Uterus (tissue), 4 donors: ENCODE data around the gene SLC7A7. TPM values are rescaled to one million over a fixed set of nuclear protein-coding genes. Genes with fewer than 3 reads are reported as not detected.

Experiments
- DNase-seq, 2 donors: peaks; one replicate each; pipeline ENCODE4 v3.0.0-alpha.2; 2019 to 2020
- H3K27ac ChIP-seq, 2 donors: fragments of 200-600 bp; sonication (generic); 1 replicate in 1 of 2; 2 replicates in 1 of 2; pipeline ENCODE4 v1.5.1; 2016 to 2018
- H3K27me3 ChIP-seq, 2 donors: fragments of 200-600 bp; sonication (generic); one replicate each; pipeline ENCODE4 v1.5.1; 2018 to 2019; ENCODE audit warnings: control low read depth in 1 of 2
- H3K36me3 ChIP-seq, 2 donors: fragments of 200-600 bp; sonication (generic); one replicate each; pipeline ENCODE4 v1.5.1; 2019; ENCODE audit warnings: control low read depth in 1 of 2
- H3K4me1 ChIP-seq, 2 donors: fragments of 200-600 bp; sonication (generic); one replicate each; pipeline ENCODE4 v1.5.1; 2018 to 2019; ENCODE audit warnings: control low read depth in 1 of 2
- H3K4me3 ChIP-seq, 2 donors: fragments of 200-600 bp; sonication (generic); 1 replicate in 1 of 2; 2 replicates in 1 of 2; pipeline ENCODE4 v1.5.1; 2018 to 2019; ENCODE audit warnings: mild to moderate bottlenecking in 1 of 2
- H3K9me3 ChIP-seq, 2 donors: fragments of 200-600 bp; sonication (generic); one replicate each; pipeline ENCODE4 v1.5.1; 2019; ENCODE audit warnings: control low read depth in 1 of 2
- CTCF ChIP-seq, 4 experiments: fragments of 200-600 bp in 2 of 4; fragments of 450-650 bp in 2 of 4; sonication (generic) in 2 of 4; IDR thresholded peaks; one replicate each; pipeline ENCODE4 v1.5.1; 2016 to 2019; ENCODE audit warnings: antibody characterized with exemption in 4 of 4, mild to moderate bottlenecking in 2 of 4, moderate library complexity in 1 of 4
- POLR2A ChIP-seq, 2 donors: fragments of 450-650 bp; IDR thresholded peaks; one replicate each; pipeline ENCODE4 v1.6.1; 2016; ENCODE audit warnings: antibody characterized with exemption in 2 of 2, mild to moderate bottlenecking in 1 of 2, moderate library complexity in 1 of 2
- intact Hi-C: fragments of 100-400 bp; cut with DNase I; formaldehyde crosslinking; loops from one replicate; pipeline ENCODE4 v1.15.1; 2023; ENCODE audit warnings: low total_unique reads
- total RNA-seq, 4 donors: library from RNA; depleted of rRNA in 3 of 4; stranded (reverse); fragments of >200 nt in 3 of 4; gene quantifications; one replicate each; pipeline versions ENCODE4 v1.1.0 to v1.2.4, GENCODE V29; 2014 to 2023
- donor health status: DM: yes; HTN: yes; CAD: no.

The SLC7A7 gene
- total RNA-seq, 4 donors from 2014 or later = 2.8 to 15.6 (median 6.8) TPM

GRCh38 chr14:22839159-22839779 is 24.0 kb upstream of the SLC7A7 start:
- Histone ChIP-seq H3K4me3 (peak overlapping the region; percentile 74 to 75), H3K4me1 (peaks cover 0 to 21% of the 10 kb centered on the region in 2 donors), H3K27ac (peak overlapping the region; percentile 96 to 100), H3K36me3 (no peaks in the 10 kb centered on the region), H3K27me3 (no peaks in the 10 kb centered on the region), H3K9me3 (no peaks in the 10 kb centered on the region)
- intact Hi-C loops = no loop called here
- TF ChIP-seq CTCF (IDR thresholded peaks at IDR 0.05) (no peak), POLR2A (IDR thresholded peaks at IDR 0.05) (no peak)
- DNase-seq = peak in 1 of 2 donors; percentile 58

GRCh38 chr14:22838631-22839041 is 23.4 kb upstream of the SLC7A7 start:
- Histone ChIP-seq H3K4me1 (peaks cover 0 to 21% of the 10 kb centered on the region in 2 donors), H3K36me3 (no peaks in the 10 kb centered on the region), H3K4me3 (peak overlapping the region; percentile 74 to 75), H3K9me3 (no peaks in the 10 kb centered on the region), H3K27me3 (no peaks in the 10 kb centered on the region), H3K27ac (peak overlapping the region; percentile 96 to 100)
- intact Hi-C loops = no loop called here
- peak; percentile 50 to 60 for DNase-seq
- TF ChIP-seq POLR2A (IDR thresholded peaks at IDR 0.05) = no peak
- no peak for TF ChIP-seq CTCF (IDR thresholded peaks at IDR 0.05)

GRCh38 chr14:22837750-22838538 is 22.7 kb upstream of the SLC7A7 start:
- Histone ChIP-seq H3K4me1 (peaks cover 0 to 21% of the 10 kb centered on the region in 2 donors), H3K9me3 (no peaks in the 10 kb centered on the region), H3K27ac (peak overlapping the region; percentile 96 to 100), H3K4me3 (peak overlapping the region; percentile 74 to 75), H3K27me3 (no peaks in the 10 kb centered on the region), H3K36me3 (no peaks in the 10 kb centered on the region)
- TF ChIP-seq CTCF (IDR thresholded peaks at IDR 0.05) (no peak), POLR2A (IDR thresholded peaks at IDR 0.05) (peak; percentile 60 to 72)
- intact Hi-C loops = no loop called here
- peak; percentile 86 to 88 for DNase-seq

- Histone ChIP-seq H3K36me3 (no peaks in the 10 kb centered on the region), H3K27me3 (no peaks in the 10 kb centered on the region), H3K9me3 (no peaks in the 10 kb centered on the region), H3K4me1 (peaks cover 0 to 21% of the 10 kb centered on the region in 2 donors), H3K4me3 (peak overlapping the region; percentile 74 to 75), H3K27ac (peak overlapping the region; percentile 96 to 100)
- no peak for TF ChIP-seq POLR2A (IDR thresholded peaks at IDR 0.05)
- TF ChIP-seq CTCF (IDR thresholded peaks at IDR 0.05) = no peak
- peak; percentile 66 to 70 for DNase-seq
- intact Hi-C loops = no loop called here
These were observed 22.0 kb upstream of the SLC7A7 start for GRCh38 chr14:22837114-22837749.
